ENCODE data around the gene SIRT6. TPM values are rescaled to one million over a fixed set of nuclear protein-coding genes. Genes with fewer than 3 reads are reported as not detected.
A peak's percentile ranks its signal among the peaks of the same experiment; 100 is the strongest.
"Not testable (repeated sequence)": the region's sequence is repeated elsewhere in the genome, so short reads cannot be mapped to it uniquely, and the experiment has no call there.

Gene SIRT6
- total RNA-seq, 4 donors from 2014 or later = 15.0 to 29.6 (median 21.0) TPM

DNA sequence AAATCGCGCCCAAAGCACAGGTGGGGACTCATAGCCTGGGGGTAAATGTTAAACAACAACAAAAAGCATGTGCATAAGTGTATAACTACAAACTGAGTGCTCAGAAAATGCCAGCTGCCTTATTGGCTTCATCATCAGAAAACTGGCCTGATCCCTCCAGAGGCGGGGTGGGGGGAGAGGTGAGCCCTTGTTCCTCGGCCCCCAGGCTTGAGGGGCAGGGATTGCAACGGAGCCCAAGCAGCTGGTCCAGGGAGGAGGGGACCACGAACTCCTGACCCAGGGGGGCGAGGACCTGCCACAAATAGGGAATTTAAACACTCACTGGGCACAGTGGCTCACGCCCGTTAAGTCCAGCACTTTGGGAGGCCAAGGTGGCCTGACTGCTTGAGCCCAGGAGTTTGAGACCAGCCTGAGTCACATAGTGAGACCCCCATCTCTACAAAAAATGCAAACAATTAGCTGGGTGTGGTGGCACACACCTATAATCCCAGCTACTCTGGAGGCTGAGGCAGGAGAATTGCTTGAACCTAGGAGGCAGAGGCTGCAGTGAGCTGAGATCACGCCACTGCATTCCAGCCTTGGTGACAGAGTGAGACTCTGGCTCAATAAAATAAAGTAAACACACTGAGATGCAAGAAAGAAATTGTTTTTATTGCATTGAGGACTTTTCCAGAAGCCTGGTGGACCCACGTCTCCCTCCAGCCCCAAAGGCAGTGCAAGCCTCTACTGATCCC lies 8.7 kb downstream of the SIRT6 start:
- no peak for DNase-seq (ENCODE audit: low spot score)
- no peak for ATAC-seq (ENCODE audit: low FRiP score)
- TF ChIP-seq, protein P1, sequence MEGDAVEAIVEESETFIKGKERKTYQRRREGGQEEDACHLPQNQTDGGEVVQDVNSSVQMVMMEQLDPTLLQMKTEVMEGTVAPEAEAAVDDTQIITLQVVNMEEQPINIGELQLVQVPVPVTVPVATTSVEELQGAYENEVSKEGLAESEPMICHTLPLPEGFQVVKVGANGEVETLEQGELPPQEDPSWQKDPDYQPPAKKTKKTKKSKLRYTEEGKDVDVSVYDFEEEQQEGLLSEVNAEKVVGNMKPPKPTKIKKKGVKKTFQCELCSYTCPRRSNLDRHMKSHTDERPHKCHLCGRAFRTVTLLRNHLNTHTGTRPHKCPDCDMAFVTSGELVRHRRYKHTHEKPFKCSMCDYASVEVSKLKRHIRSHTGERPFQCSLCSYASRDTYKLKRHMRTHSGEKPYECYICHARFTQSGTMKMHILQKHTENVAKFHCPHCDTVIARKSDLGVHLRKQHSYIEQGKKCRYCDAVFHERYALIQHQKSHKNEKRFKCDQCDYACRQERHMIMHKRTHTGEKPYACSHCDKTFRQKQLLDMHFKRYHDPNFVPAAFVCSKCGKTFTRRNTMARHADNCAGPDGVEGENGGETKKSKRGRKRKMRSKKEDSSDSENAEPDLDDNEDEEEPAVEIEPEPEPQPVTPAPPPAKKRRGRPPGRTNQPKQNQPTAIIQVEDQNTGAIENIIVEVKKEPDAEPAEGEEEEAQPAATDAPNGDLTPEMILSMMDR (IDR thresholded peaks at IDR 0.05) = no peak

DNA sequence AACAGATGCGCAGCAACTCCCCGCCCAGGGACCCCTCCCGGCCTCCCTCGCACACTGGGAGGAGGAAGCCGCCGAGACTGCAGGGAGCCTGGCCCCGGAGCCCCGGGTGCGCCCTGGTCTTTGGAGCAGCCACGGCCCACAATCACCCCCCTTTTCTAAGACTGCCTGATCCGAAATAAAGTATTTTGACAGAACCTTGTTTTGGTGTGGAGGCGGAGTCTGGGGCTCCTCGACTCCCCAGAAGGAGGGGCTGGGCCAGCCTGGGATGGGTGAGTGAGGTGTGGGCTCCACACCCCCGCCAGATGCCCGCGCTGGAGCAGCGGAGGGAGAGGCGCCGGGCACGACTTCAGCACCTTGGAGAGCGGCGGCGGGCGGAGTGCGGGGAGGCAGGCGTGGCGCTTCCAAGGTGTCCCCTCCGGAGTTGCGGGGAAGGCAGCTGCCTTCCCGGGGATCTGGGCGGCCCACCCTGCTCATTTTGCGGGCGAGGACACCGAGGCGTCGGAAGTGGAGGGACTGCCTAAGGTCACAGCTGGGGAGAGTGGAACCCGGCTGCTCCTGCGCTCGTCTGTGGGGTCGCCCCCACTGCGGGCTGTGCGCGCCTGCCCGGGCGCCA lies 9.4 kb downstream of the SIRT6 start:
- DNase-seq (ENCODE audit: low spot score) (peak; percentile 44), ATAC-seq (ENCODE audit: low FRiP score) (peak; percentile 73)
- TF ChIP-seq, protein P1 (IDR thresholded peaks at IDR 0.05) = no peak

DNA sequence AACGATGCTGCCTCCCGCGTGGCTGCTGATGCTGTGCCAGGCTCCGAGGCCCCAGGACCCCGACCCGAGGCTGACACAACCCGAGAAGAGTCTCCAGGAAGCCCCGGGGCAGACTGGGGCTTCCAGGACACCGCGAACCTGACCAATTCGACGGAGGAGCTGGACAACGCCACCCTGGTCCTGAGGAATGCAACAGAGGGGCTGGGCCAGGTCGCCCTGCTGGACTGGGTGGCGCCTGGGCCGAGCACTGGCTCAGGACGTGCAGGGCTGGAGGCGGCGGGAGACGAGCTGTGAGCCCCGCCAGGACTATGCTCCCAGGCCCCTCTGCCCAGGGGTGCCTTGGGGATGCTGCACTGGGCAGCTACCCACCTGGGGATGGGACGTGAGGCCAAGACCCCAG lies 10.7 kb downstream of the SIRT6 start:
- TF ChIP-seq, protein P1 (IDR thresholded peaks at IDR 0.05) = no peak
- ATAC-seq (ENCODE audit: low FRiP score) (no peak), DNase-seq (ENCODE audit: low spot score) (no peak)

DNA sequence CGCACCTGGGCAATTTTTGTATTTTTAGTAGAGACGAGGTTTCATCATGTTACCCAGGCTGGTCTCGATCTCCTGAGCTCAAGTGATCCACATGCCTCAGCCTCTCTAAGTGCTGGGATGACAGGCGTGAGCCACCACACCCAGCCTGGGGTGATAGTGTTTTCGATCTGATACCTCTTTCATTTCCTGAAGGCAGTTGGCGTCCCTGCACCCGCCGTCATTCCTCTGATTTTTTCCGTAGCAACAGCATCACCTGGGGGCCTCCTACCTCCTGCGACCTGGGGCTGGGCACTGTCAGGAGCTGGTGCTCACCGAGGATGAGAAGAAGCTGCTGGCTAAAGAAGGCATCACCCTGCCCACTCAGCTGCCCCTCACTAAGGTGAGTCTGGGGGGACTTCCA lies 18.1 kb downstream of the SIRT6 start:
- TF ChIP-seq, protein P1 (IDR thresholded peaks at IDR 0.05) = no peak
- ATAC-seq (ENCODE audit: low FRiP score) = no peak
- no peak for DNase-seq (ENCODE audit: low spot score)

DNA sequence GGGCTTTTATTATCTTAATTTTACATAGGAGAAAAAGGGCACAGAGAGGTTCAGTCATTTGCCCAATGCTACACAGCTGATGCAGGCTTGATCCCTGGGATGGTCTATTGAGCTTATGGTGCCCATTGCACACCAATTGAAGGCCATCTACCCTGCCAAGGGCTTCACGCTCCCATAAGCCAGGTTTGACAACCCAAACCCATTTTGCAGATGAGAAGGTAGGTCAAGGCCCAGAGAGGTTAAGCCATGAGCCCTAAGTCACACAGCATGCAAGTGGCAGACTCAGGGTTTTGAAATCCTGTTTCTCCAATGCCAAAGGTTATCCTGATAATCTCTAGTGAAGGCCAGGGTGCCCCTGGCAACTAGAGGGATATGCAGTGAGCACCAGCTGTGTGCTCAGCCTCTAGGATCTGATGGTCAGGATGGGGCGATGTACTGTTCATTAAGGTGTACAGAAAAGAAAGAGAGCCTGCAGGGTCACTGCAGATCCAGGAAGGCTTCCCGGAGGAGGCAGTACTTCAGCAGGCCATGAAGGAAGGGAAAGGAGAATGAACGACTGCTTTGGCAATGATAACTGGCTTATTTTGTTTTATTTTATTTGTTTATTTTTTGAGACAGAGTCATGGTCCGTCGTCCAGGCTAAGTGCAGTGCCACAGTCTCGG lies 20.8 kb downstream of the SIRT6 start:
- no peak for DNase-seq (ENCODE audit: low spot score)
- no peak for ATAC-seq (ENCODE audit: low FRiP score)
- TF ChIP-seq, protein P1 (IDR thresholded peaks at IDR 0.05) = no peak

DNA sequence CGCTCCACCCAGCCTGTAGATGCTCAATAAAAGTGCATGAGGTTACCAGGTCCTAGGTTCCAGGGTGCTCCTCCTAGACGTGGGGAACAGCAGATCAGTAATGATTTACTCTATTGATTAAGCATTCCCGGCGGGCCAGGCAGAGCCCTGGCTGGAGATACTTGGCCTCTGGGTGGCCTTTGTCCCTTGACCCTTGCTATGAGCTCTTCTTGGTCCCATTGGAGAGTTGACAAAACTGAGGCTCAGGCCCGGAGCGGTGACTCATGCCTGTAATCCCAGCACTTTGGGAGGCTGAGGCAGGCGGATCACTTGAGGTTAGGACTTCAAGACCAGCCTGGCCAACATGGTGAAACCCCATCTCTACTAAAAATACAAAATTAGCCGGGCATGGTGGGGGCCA lies 24.4 kb downstream of the SIRT6 start:
- ATAC-seq (ENCODE audit: low FRiP score); DNase-seq (ENCODE audit: low spot score): not testable (repeated sequence)

DNA sequence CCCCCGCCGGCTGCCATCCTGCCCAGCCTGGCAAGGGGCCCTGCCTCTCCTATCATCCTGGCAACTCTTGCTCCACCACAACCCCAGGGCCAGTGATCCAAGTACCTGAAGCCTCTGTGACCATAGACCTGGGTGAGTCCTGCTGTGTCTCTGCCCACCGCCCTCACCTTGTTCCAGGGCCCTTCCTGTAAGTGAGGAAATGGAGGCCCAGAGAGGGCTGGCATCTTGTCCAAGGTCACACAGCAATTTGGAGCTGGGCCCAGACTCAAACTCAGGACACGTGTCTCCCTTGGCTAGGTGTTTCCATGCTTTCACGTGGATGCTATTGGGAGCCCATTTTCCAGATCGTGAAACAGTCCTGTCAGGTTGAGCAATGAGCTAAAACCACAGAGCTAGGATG lies 25.2 kb downstream of the SIRT6 start:
- ATAC-seq (ENCODE audit: low FRiP score) = no peak

More for the DNA sequence above, 25.2 kb downstream of the SIRT6 start:
- no peak for DNase-seq (ENCODE audit: low spot score)
- TF ChIP-seq, protein P1 (IDR thresholded peaks at IDR 0.05) = no peak
